Measurements from ENCODE around the gene ATG9A. TPM values are rescaled to one million over a fixed set of nuclear protein-coding genes. Genes with fewer than 3 reads are reported as not detected.

The ATG9A gene, protein sequence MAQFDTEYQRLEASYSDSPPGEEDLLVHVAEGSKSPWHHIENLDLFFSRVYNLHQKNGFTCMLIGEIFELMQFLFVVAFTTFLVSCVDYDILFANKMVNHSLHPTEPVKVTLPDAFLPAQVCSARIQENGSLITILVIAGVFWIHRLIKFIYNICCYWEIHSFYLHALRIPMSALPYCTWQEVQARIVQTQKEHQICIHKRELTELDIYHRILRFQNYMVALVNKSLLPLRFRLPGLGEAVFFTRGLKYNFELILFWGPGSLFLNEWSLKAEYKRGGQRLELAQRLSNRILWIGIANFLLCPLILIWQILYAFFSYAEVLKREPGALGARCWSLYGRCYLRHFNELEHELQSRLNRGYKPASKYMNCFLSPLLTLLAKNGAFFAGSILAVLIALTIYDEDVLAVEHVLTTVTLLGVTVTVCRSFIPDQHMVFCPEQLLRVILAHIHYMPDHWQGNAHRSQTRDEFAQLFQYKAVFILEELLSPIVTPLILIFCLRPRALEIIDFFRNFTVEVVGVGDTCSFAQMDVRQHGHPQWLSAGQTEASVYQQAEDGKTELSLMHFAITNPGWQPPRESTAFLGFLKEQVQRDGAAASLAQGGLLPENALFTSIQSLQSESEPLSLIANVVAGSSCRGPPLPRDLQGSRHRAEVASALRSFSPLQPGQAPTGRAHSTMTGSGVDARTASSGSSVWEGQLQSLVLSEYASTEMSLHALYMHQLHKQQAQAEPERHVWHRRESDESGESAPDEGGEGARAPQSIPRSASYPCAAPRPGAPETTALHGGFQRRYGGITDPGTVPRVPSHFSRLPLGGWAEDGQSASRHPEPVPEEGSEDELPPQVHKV
- total RNA-seq: 75.2 to 82.8 TPM (median 75.5 TPM) in 3 replicates
- long read RNA-seq, full-length matches to known transcripts: 99 of 180 reads
- long read RNA-seq, partial matches to known transcripts: 20 of 180 reads
- long read RNA-seq, other reads (novel, unspliced or antisense): 61 of 180 reads

DNA sequence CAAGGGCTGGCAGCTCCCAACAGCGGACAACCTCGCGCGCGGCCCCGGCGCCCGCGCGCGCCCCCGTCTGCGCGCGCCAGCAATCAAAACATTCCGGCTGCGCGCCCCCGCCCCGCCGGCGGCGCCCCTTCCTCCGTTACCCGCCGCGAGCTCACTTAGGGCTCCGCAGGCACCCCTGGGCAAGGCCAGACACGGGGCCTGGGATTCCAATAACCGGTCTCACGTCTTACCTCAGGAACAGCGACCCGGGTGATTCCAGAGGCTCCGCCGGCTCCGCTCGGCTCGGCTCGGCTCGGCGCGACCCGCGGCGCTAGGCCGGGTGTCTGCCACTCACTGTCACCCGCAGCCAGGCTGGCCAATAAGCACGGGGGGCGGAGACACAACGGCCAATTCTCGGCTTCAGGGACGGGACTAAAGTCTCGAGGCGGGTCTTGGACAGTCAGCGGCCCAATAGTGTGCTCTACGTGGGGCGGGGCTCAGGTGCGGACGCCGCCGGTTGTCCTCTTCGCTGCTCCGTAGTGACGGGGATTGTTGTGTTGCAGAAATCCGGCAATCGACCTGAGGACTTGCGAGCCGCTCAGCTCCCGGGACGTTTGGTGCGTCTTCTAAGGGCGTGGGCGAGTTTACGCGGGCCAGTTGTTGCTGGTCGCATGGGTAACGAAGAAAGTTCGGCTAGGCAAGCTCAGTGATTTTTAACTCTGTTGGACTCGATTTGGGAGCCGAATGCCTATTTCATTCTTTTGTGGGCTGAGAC, at the start of gene ATG9A, which contains the start of gene ANKZF1:
Gene ATG9A (minus strand): TSS at position 332 of the 754 bp plus-strand sequence. CDS start 1,612 bp downstream, outside the sequence.
Gene ANKZF1 (plus strand): TSS at position 502 of the 754 bp plus-strand sequence. CDS start 452 bp downstream, outside the sequence.
- TF ChIP-seq, protein P1, sequence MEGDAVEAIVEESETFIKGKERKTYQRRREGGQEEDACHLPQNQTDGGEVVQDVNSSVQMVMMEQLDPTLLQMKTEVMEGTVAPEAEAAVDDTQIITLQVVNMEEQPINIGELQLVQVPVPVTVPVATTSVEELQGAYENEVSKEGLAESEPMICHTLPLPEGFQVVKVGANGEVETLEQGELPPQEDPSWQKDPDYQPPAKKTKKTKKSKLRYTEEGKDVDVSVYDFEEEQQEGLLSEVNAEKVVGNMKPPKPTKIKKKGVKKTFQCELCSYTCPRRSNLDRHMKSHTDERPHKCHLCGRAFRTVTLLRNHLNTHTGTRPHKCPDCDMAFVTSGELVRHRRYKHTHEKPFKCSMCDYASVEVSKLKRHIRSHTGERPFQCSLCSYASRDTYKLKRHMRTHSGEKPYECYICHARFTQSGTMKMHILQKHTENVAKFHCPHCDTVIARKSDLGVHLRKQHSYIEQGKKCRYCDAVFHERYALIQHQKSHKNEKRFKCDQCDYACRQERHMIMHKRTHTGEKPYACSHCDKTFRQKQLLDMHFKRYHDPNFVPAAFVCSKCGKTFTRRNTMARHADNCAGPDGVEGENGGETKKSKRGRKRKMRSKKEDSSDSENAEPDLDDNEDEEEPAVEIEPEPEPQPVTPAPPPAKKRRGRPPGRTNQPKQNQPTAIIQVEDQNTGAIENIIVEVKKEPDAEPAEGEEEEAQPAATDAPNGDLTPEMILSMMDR (IDR thresholded peaks at IDR 0.05): no peak
- DNase-seq (ENCODE audit: low spot score): peak; percentile 98
- peak within 1 kb of the TSS; percentile 92 for H3K4me3 Mint-ChIP-seq (ENCODE audit: unreplicated experiment)
- no peaks in the 10 kb centered on the region for H3K27me3 Mint-ChIP-seq (ENCODE audit: low read depth)
- H3K36me3 Mint-ChIP-seq (ENCODE audit: low read depth): peaks cover 24% of the 10 kb centered on the region
- peaks cover 35% of the 10 kb centered on the region for H3K4me1 Mint-ChIP-seq (ENCODE audit: low read depth)
- peak within 1 kb of the TSS; percentile 97 for H3K27ac Mint-ChIP-seq (ENCODE audit: unreplicated experiment)
- H3K9me3 Mint-ChIP-seq (ENCODE audit: low read depth): no peaks in the 10 kb centered on the region

DNA sequence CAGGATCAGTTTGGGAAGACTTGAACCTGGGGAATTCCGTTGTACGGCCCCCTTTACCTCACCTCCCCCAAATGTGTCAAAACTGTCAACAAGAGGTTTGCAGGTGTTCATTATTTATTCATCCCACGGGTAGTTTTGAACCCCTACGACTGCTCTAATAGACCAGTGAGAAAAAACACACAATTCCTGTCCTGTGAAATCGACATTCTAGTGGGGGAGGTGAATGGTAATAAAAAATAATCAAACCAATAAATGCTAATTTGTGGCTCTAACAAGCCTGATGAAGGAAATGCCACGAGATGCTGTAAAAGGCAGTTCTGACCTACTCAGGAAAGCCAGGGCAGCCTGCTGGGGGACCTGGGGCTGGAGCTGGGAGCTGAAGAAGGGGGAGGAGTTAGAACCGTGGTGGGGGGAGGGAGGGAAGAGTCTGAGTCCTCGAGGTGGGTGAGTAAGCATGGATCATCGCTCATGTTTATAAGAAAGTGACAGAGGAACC, 49.3 kb upstream of the ATG9A start:
- TF ChIP-seq, protein P1 (IDR thresholded peaks at IDR 0.05): no peak
- peak overlapping the region; percentile 99 for H3K27ac Mint-ChIP-seq (ENCODE audit: unreplicated experiment)
- no peaks in the 10 kb centered on the region for H3K27me3 Mint-ChIP-seq (ENCODE audit: low read depth)

DNA sequence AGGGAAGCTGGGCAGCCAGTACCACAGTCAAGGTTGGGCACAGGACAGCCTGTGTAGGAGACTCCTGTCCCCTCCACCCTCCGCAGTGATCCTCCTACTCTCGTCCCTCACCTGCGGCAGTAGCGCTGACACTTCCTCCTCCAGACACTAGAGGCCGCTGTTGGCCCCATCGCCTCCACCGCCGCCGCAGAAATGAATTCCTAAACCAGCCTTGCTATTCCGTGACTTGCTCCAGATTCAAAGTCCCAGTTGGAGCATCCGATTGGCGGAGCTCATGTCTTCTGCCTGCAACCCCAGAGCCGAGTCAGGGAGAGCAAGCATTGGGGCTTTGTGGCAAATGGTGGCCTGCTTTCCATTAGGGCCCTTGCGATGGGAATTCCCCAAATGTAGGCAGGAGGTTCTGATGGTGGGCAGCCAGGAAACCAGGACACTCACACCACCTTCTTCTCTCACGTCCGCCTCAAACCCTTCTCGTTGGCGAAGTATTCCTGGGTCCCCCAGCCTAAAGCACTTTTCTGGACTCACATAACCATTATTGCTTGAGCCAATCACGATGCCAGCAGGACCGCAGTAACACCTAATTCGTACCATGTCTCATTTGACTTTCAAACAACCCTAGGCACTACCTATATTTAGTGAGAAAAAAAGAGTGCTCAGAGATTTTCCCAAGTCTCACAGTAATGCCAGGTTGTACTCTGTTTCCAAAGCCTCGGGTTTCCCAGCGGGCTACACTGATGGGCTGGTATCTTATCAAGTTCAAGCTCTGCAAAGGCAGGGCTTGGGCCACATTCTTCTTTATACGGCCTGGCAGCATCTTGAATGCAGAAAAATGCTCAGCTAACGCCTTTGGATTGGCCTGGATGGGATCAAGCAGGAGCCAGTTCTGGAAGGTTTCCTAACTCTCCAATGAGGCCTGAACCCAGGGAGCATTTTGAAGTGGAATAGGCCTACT, 48.5 kb upstream of the ATG9A start:
- Mint-ChIP-seq H3K27ac (ENCODE audit: unreplicated experiment) (peak overlapping the region; percentile 99), H3K9me3 (ENCODE audit: low read depth) (no peaks in the 10 kb centered on the region), H3K4me1 (ENCODE audit: low read depth) (peaks cover 68% of the 10 kb centered on the region), H3K4me3 (ENCODE audit: unreplicated experiment) (peak overlapping the region; percentile 85), H3K27me3 (ENCODE audit: low read depth) (no peaks in the 10 kb centered on the region), H3K36me3 (ENCODE audit: low read depth) (peaks cover 4% of the 10 kb centered on the region)
- peak; percentile 71 for DNase-seq (ENCODE audit: low spot score)
- TF ChIP-seq, protein P1 (IDR thresholded peaks at IDR 0.05): peak; percentile 97

More for the DNA sequence above, 49.3 kb upstream of the ATG9A start:
- Mint-ChIP-seq H3K36me3 (ENCODE audit: low read depth) (peaks cover 9% of the 10 kb centered on the region), H3K4me1 (ENCODE audit: low read depth) (peaks cover 65% of the 10 kb centered on the region), H3K4me3 (ENCODE audit: unreplicated experiment) (peak overlapping the region; percentile 85), H3K9me3 (ENCODE audit: low read depth) (no peaks in the 10 kb centered on the region)
- no peak for DNase-seq (ENCODE audit: low spot score)

DNA sequence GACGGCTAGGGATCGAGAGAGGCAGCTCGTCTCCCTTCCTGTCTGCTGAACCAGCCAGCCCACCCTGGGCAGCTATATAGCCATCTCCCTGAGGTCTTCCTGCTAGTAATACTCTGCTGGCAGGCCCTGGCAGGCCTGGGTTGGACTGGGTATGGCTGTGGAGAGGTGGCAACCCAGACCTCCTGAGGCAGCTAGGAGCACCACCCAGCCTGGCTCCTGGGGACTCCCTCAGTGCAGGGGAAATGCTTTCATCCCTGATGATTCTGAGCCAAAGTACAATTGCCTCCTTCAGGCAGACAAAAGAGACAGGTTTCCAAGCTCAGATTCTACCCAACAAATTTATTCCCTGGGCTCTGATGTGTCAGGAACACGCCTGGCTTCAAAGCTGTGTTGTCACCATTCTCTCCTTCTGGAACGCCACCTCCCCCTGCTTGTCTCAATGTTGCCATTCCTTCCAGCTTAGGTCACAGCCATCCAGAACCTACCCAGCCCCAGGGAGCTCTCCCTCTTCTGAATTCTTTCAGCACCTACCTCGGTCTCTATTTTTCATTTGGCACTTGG, 45.0 kb upstream of the ATG9A start:
- DNase-seq (ENCODE audit: low spot score): peak; percentile 81
- Mint-ChIP-seq H3K4me3 (ENCODE audit: unreplicated experiment) (peak overlapping the region; percentile 43), H3K36me3 (ENCODE audit: low read depth) (no peaks in the 10 kb centered on the region), H3K9me3 (ENCODE audit: low read depth) (no peaks in the 10 kb centered on the region), H3K4me1 (ENCODE audit: low read depth) (peaks cover 40% of the 10 kb centered on the region), H3K27me3 (ENCODE audit: low read depth) (no peaks in the 10 kb centered on the region), H3K27ac (ENCODE audit: unreplicated experiment) (peak overlapping the region; percentile 98)
- TF ChIP-seq, protein P1 (IDR thresholded peaks at IDR 0.05): no peak
